IMR-90 (cell line): ENCODE results near the gene TSC2. TPM values are rescaled to one million over a fixed set of nuclear protein-coding genes. Genes with fewer than 3 reads are reported as not detected.

Experiments used
- ATAC-seq: fragments of 200-7000 bp; cut with Tn5 transposase; 2 replicates; pipeline ENCODE4 v1.9.1; 2020; ENCODE audit warnings: low read depth, mild to moderate bottlenecking, moderate library complexity
- BruUV-seq: library from RNA; stranded (reverse); fragments of 400-500 nt; replicated peaks from 2 replicates; lab custom pipeline; 2021; lab: Mats Ljungman, UMichigan
- CTCF ChIA-PET: fragments of 300-600 bp; formaldehyde crosslinking; extraction: SDS; loops from one replicate; lab custom pipeline; 2021; ENCODE audit warnings: antibody characterized with exemption; lab: Yijun Ruan, JAX
- POLR2A ChIA-PET: fragments of 300-600 bp; sonication (Branson Sonifier 250); formaldehyde crosslinking; loops from one replicate; lab custom pipeline; 2022; ENCODE audit warnings: antibody characterized with exemption; ENCODE audit not compliant: unreplicated experiment; lab: Charles Lee
- DNase-seq: peaks from one replicate; pipeline ENCODE4 v3.0.0; 2013
- H2AFZ ChIP-seq: replicated peaks from 2 replicates; pipeline ENCODE3; 2013; ENCODE audit warnings: low read length, mild to moderate bottlenecking; ENCODE audit not compliant: poor library complexity
- H2AK5ac ChIP-seq: 2 replicates; pipeline ENCODE4 v1.6.1; 2013; ENCODE audit warnings: low read depth, low read length, inconsistent platforms
- H2AK9ac ChIP-seq: replicated peaks from 2 replicates; pipeline ENCODE3; 2013; ENCODE audit warnings: mild to moderate bottlenecking, low read depth, low read length, moderate library complexity; ENCODE audit not compliant: poor library complexity
- H2BK120ac ChIP-seq: 2 replicates; pipeline ENCODE4 v1.6.1; 2013; ENCODE audit warnings: low read depth, low read length, inconsistent platforms
- H2BK15ac ChIP-seq: 3 replicates; pipeline ENCODE4 v1.6.1; 2013; ENCODE audit warnings: low read depth, low read length, inconsistent platforms
- H2BK20ac ChIP-seq: 2 replicates; pipeline ENCODE4 v1.6.1; 2013; ENCODE audit warnings: low read depth, mild to moderate bottlenecking, inconsistent platforms, low read length, moderate library complexity
- H2BK5ac ChIP-seq: 2 replicates; pipeline ENCODE4 v1.6.1; 2013; ENCODE audit warnings: mild to moderate bottlenecking, low read depth, low read length, inconsistent platforms; ENCODE audit not compliant: poor library complexity, severe bottlenecking
- H3K14ac ChIP-seq: replicated peaks from 2 replicates; pipeline ENCODE4 v1.6.1; 2013; ENCODE audit warnings: low read depth, low read length, inconsistent platforms
- H3K18ac ChIP-seq: 2 replicates; pipeline ENCODE4 v1.6.1; 2013; ENCODE audit warnings: low read depth, low read length, control low read depth
- H3K23ac ChIP-seq: 2 replicates; pipeline ENCODE4 v1.6.1; 2013; ENCODE audit warnings: low read depth, low read length, inconsistent platforms
- H3K27ac ChIP-seq: 2 replicates; pipeline ENCODE4 v1.5.1; 2013; ENCODE audit warnings: mild to moderate bottlenecking, control low read depth, low read length; ENCODE audit not compliant: insufficient read depth
- H3K27me3 ChIP-seq: 2 replicates; pipeline ENCODE4 v1.6.1; 2013; ENCODE audit warnings: low read length; ENCODE audit not compliant: control insufficient read depth, insufficient read depth
- H3K36me3 ChIP-seq: 2 replicates; pipeline ENCODE4 v1.6.1; 2013; ENCODE audit warnings: low read length, mixed read lengths; ENCODE audit not compliant: control insufficient read depth, insufficient read depth
- H3K4ac ChIP-seq: 2 replicates; pipeline ENCODE4 v1.6.1; 2013; ENCODE audit warnings: low read depth, low read length, inconsistent platforms
- H3K4me1 ChIP-seq: 2 replicates; pipeline ENCODE4 v1.6.1; 2013; ENCODE audit warnings: low read length, mixed read lengths; ENCODE audit not compliant: control insufficient read depth, insufficient read depth
- H3K4me2 ChIP-seq: 2 replicates; pipeline ENCODE4 v1.6.1; 2013; ENCODE audit warnings: low read depth, mild to moderate bottlenecking, control low read depth, low read length, moderate library complexity
- H3K4me3 ChIP-seq: 2 replicates; pipeline ENCODE4 v1.5.1; 2013; ENCODE audit warnings: low read depth, mild to moderate bottlenecking, control low read depth, low read length, moderate library complexity; ENCODE audit not compliant: insufficient read depth
- H3K56ac ChIP-seq: 2 replicates; pipeline ENCODE4 v1.6.1; 2013; ENCODE audit warnings: low read length, inconsistent platforms; ENCODE audit not compliant: insufficient read depth; ENCODE audit errors: extremely low read depth
- H3K79me1 ChIP-seq, 2 experiments: 2 replicates each; pipeline ENCODE4 v1.6.1; 2013; ENCODE audit warnings: low read length in 2 of 2, inconsistent platforms in 1 of 2, low read depth in 1 of 2
- H3K9ac ChIP-seq: 2 replicates; pipeline ENCODE4 v1.6.1; 2013; ENCODE audit warnings: low read depth, low read length, control low read depth
- H3K9me1 ChIP-seq: 2 replicates; pipeline ENCODE4 v1.6.1; 2013; ENCODE audit warnings: low read length, inconsistent platforms; ENCODE audit not compliant: insufficient read depth
- H3K9me3 ChIP-seq: 2 replicates; pipeline ENCODE4 v1.6.1; 2013; ENCODE audit warnings: low read length; ENCODE audit not compliant: control insufficient read depth, insufficient read depth
- H4K20me1 ChIP-seq: 2 replicates; pipeline ENCODE4 v1.6.1; 2013; ENCODE audit warnings: low read length, inconsistent platforms; ENCODE audit not compliant: insufficient read depth
- H4K5ac ChIP-seq: 2 replicates; pipeline ENCODE4 v1.6.1; 2013; ENCODE audit warnings: mild to moderate bottlenecking, low read depth, low read length, control low read depth
- H4K8ac ChIP-seq, 2 experiments: 2 replicates each; pipeline ENCODE4 v1.6.1; 2013; ENCODE audit warnings: low read depth in 2 of 2, low read length in 2 of 2, control low read depth in 1 of 2, inconsistent platforms in 1 of 2
- H4K91ac ChIP-seq: 2 replicates; pipeline ENCODE4 v1.6.1; 2013; ENCODE audit warnings: low read depth, low read length, inconsistent platforms; ENCODE audit not compliant: insufficient read depth
- BHLHE40 ChIP-seq: fragments of 150-350 bp; IDR thresholded peaks from 2 replicates; pipeline ENCODE4 v1.6.1; 2016; ENCODE audit warnings: mild to moderate bottlenecking, low read depth, low read length
- CEBPB ChIP-seq: IDR thresholded peaks from 2 replicates; pipeline ENCODE4 v1.6.1; 2012; ENCODE audit warnings: low read depth, low read length, improper control_type of control experiment
- CHD1 ChIP-seq: IDR thresholded peaks from 2 replicates; pipeline ENCODE4 v1.6.1; 2012; ENCODE audit warnings: low read depth, low read length, improper control_type of control experiment
- CTCF ChIP-seq: conservative IDR thresholded peaks from 2 replicates; pipeline ENCODE4 v1.5.1; 2012; ENCODE audit warnings: mild to moderate bottlenecking, low read depth, low read length, improper control_type of control experiment
- FOS ChIP-seq: fragments of 150-350 bp; IDR thresholded peaks from 2 replicates; pipeline ENCODE4 v1.6.1; 2016; ENCODE audit warnings: low read depth, low read length
- MAZ ChIP-seq: IDR thresholded peaks from 2 replicates; pipeline ENCODE4 v1.6.1; 2012; ENCODE audit warnings: low read depth, mild to moderate bottlenecking, low read length, improper control_type of control experiment, moderate library complexity, borderline replicate concordance
- MXI1 ChIP-seq: IDR thresholded peaks from 2 replicates; pipeline ENCODE4 v1.6.1; 2012; ENCODE audit warnings: low read depth, mild to moderate bottlenecking, low read length, moderate library complexity, borderline replicate concordance
- NFE2L2 ChIP-seq: fragments of 150-350 bp; IDR thresholded peaks from 2 replicates; pipeline ENCODE4 v1.6.1; 2016; ENCODE audit warnings: low read depth, mild to moderate bottlenecking, low read length
- POLR2A ChIP-seq: IDR thresholded peaks from 2 replicates; pipeline ENCODE4 v1.6.1; 2012; ENCODE audit warnings: mild to moderate bottlenecking, low read depth, low read length
- RAD21 ChIP-seq: IDR thresholded peaks from 2 replicates; pipeline ENCODE4 v1.6.1; 2012; ENCODE audit warnings: low read length, improper control_type of control experiment
- RCOR1 ChIP-seq: IDR thresholded peaks from 2 replicates; pipeline ENCODE4 v1.6.1; 2012; ENCODE audit warnings: mild to moderate bottlenecking, low read length, improper control_type of control experiment; ENCODE audit not compliant: insufficient replicate concordance
- RFX5 ChIP-seq: IDR thresholded peaks from 2 replicates; pipeline ENCODE4 v1.8.0; 2012; ENCODE audit warnings: low read depth, mild to moderate bottlenecking, low read length, moderate library complexity
- SMC3 ChIP-seq: fragments of 150-350 bp; IDR thresholded peaks from 2 replicates; pipeline ENCODE4 v1.6.1; 2016; ENCODE audit warnings: low read depth, mild to moderate bottlenecking, antibody characterized with exemption, low read length, moderate library complexity
- WGBS, 2 experiments: methylation state at CpG; one replicate each; pipeline versions ENCODE4 v1.1.5 to v1.1.7; 2013; ENCODE audit warnings: missing lambda C conversion rate in 2 of 2; ENCODE audit not compliant: insufficient read length in 1 of 2; ENCODE audit errors: extremely low coverage in 2 of 2; 5-methylcytosine and 5-hydroxymethylcytosine counted together
- dilution Hi-C: fragments of 300-500 bp; cut with HindIII; formaldehyde crosslinking; loops from one replicate; pipeline ENCODE4 v1.14.3; 2018; ENCODE audit warnings: low sequenced_read_pairs; ENCODE audit not compliant: unreplicated experiment
- in situ Hi-C: fragments of 300-500 bp; cut with MboI; formaldehyde crosslinking; loops from 3 replicates; pipeline ENCODE4 v1.14.3; 2019; ENCODE audit warnings: low sequenced_read_pairs, inconsistent platforms, mixed read lengths
- intact Hi-C: fragments of 100-400 bp; cut with micrococcal nuclease; formaldehyde crosslinking; loops from 2 replicates; pipeline ENCODE4 v1.10.0; 2022
- polyA plus RNA-seq, 3 experiments: library from polyadenylated mRNA; depleted of rRNA; stranded (reverse); fragments of >200 nt; gene quantifications; 2 replicates each; pipeline ENCODE4 v1.2.3, GENCODE V29; 2012; ENCODE audit warnings: low replicate concordance in 1 of 3
- total RNA-seq: library from RNA; depleted of rRNA; stranded (reverse); fragments of >200 nt; gene quantifications from 2 replicates; pipeline ENCODE4 v1.2.3, GENCODE V29; 2012
- TF ChIP-seq, protein P1 (sequence below): fragments of 150-350 bp; IDR thresholded peaks from 2 replicates; pipeline ENCODE4 v1.6.1; 2016; ENCODE audit warnings: low read depth, mild to moderate bottlenecking, low read length, moderate library complexity, borderline replicate concordance
- TF ChIP-seq, protein P2 (sequence below): fragments of 150-350 bp; IDR thresholded peaks from 2 replicates; pipeline ENCODE4 v1.6.1; 2017; ENCODE audit warnings: mild to moderate bottlenecking, antibody characterized with exemption, low read length, low read depth

Gene TSC2
- total and polyA plus RNA-seq, 2 of the 4 experiments (the other 2 are of a cell fraction) = 31.4 to 88.6 TPM

DNA sequence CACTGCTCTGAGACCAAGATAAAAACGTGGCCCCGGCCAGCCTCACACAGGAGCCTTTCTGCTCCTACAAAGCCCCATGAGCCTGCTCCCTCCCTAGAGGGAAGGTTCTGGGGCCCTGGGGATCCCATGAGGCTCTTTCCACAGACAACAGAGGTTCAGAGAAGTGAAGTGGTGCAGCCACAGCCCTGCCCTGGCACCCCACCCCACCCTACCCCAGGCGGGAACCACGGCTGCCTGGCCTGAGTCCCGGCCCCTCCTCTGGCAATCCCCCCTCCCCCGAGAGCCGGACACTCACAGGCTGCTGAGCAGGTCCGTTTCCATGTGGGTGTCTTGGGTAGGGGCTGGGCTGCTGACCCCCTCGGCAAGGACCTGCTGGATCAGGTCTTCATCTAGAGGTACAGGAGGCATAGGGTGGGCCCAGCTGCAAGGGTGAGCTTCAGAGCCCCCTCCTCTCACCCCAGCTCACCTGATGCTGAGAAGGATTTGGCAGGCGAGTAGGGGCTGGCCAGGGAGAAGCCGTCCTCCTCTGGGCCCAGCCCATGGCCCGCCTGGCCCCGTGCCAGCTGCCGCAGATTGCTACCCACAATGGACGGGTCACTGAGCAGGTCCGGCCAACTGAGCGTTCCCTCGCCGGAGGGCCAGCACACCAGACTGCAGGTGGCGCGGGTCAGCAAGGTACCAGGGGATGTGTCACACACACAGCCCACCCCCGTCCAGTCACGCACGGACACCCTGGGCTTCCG, 49.2 kb downstream of the TSC2 start:
- no peak overlapping the region for H3K4me2 ChIP-seq
- no peak overlapping the region for H2BK15ac ChIP-seq
- H3K9me3 ChIP-seq = no peaks in the 10 kb centered on the region
- no peaks in the 10 kb centered on the region for H3K4me1 ChIP-seq
- ATAC-seq (no peak), DNase-seq (no peak)
- no peak overlapping the region for H2BK5ac ChIP-seq
- no peak overlapping the region for H2BK20ac ChIP-seq
- peaks cover 11 to 29% of the 10 kb centered on the region in 2 experiments for H3K79me1 ChIP-seq
- no peaks in the 10 kb centered on the region for H3K27me3 ChIP-seq
- no peak overlapping the region for H3K9ac ChIP-seq
- no peak overlapping the region for H3K4me3 ChIP-seq
- H2AK9ac ChIP-seq = no peak overlapping the region
- H3K18ac ChIP-seq = no peak overlapping the region
- H3K14ac ChIP-seq = no peak overlapping the region
- H3K23ac ChIP-seq = no peak overlapping the region
- no peak overlapping the region for H4K91ac ChIP-seq
- POLR2A ChIA-PET = no interaction called here
- no peak overlapping the region for H4K8ac ChIP-seq
- CTCF ChIA-PET = no interaction called here
- no peak overlapping the region for H4K5ac ChIP-seq
- in situ Hi-C loops = no loop called here
- H3K4ac ChIP-seq = no peak overlapping the region
- whole genome bisulfite sequencing, 2 experiments = 74% methylated on average over 5 of the region's 25 CpGs; no CpG with 5 or more reads in 1 of the 2 experiments
- TF ChIP-seq, protein P1, sequence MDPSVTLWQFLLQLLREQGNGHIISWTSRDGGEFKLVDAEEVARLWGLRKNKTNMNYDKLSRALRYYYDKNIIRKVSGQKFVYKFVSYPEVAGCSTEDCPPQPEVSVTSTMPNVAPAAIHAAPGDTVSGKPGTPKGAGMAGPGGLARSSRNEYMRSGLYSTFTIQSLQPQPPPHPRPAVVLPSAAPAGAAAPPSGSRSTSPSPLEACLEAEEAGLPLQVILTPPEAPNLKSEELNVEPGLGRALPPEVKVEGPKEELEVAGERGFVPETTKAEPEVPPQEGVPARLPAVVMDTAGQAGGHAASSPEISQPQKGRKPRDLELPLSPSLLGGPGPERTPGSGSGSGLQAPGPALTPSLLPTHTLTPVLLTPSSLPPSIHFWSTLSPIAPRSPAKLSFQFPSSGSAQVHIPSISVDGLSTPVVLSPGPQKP = no peak
- TF ChIP-seq MAZ (no peak), NFE2L2 (no peak), CHD1 (no peak), RCOR1 (no peak), SMC3 (no peak), CTCF (no peak), POLR2A (no peak), CEBPB (no peak), RAD21 (no peak), MXI1 (no peak), BHLHE40 (no peak), FOS (no peak), RFX5 (no peak)
- TF ChIP-seq, protein P2, sequence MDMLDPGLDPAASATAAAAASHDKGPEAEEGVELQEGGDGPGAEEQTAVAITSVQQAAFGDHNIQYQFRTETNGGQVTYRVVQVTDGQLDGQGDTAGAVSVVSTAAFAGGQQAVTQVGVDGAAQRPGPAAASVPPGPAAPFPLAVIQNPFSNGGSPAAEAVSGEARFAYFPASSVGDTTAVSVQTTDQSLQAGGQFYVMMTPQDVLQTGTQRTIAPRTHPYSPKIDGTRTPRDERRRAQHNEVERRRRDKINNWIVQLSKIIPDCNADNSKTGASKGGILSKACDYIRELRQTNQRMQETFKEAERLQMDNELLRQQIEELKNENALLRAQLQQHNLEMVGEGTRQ = no peak
- intact Hi-C loops = no loop called here
- no peak overlapping the region for H3K56ac ChIP-seq
- 0 out of 2 replicates have a peak, but pooled peaks cover 2% of the 10 kb centered on the region for H3K9me1 ChIP-seq
- no peak overlapping the region for H2AK5ac ChIP-seq
- no peak overlapping the region for H2BK120ac ChIP-seq
- no TSS peak for BruUV-seq
- H3K27ac ChIP-seq = no peak overlapping the region
- peaks cover 14% of the 10 kb centered on the region for H4K20me1 ChIP-seq
- peaks cover 64% of the 10 kb centered on the region for H3K36me3 ChIP-seq
- dilution Hi-C loops = no loop called here
- no peak overlapping the region for H2AFZ ChIP-seq
